H1 (cell line): ENCODE measurements around the gene C1orf21. TPM values are rescaled to one million over a fixed set of nuclear protein-coding genes. Genes with fewer than 3 reads are reported as not detected.

ENCODE experiments used
- CTCF ChIA-PET: fragments of 300-600 bp; sonication (Branson Sonifier 250); formaldehyde crosslinking; loops from one replicate; lab custom pipeline; 2021; ENCODE audit not compliant: partially characterized antibody; lab: Charles Lee
- POLR2A ChIA-PET: fragments of 300-600 bp; sonication (Branson Sonifier 250); formaldehyde crosslinking; loops from one replicate; lab custom pipeline; 2021; ENCODE audit warnings: inconsistent platforms; ENCODE audit not compliant: partially characterized antibody; lab: Charles Lee
- DNase-seq, 2 experiments: peaks; one replicate each; pipeline versions ENCODE4 v3.0.0 to v3.0.0-alpha.2; 2010 to 2022; ENCODE audit warnings: low spot score in 2 of 2, low read depth in 1 of 2, mixed read lengths in 1 of 2
- FAIRE-seq: peaks from 2 replicates; lab custom pipeline; 2011; peaks lifted over from hg19 to GRCh38; lab: Jason Lieb, UNC
- H2AFZ ChIP-seq: 2 replicates; pipeline ENCODE4 v1.8.1; 2012; ENCODE audit warnings: low read length, inconsistent platforms
- H2AK5ac ChIP-seq: 2 replicates; pipeline ENCODE4 v1.6.1; 2013; ENCODE audit warnings: low read depth, low read length
- H2BK120ac ChIP-seq: replicated peaks from 2 replicates; pipeline ENCODE3; 2013; ENCODE audit warnings: low read depth, low read length, inconsistent platforms
- H2BK12ac ChIP-seq: 2 replicates; pipeline ENCODE4 v1.6.1; 2013; ENCODE audit warnings: low read depth, low read length
- H2BK15ac ChIP-seq: 2 replicates; pipeline ENCODE4 v1.6.1; 2013; ENCODE audit warnings: low read length
- H2BK20ac ChIP-seq: 2 replicates; pipeline ENCODE4 v1.6.1; 2013; ENCODE audit warnings: low read length
- H2BK5ac ChIP-seq: 2 replicates; pipeline ENCODE4 v1.6.1; 2013; ENCODE audit warnings: low read depth, low read length
- H3K14ac ChIP-seq: 2 replicates; pipeline ENCODE4 v1.6.1; 2013; ENCODE audit warnings: inconsistent platforms; ENCODE audit not compliant: insufficient read length
- H3K18ac ChIP-seq: 2 replicates; pipeline ENCODE4 v1.6.1; 2013; ENCODE audit warnings: low read length; ENCODE audit errors: extremely low read depth
- H3K23ac ChIP-seq: 2 replicates; pipeline ENCODE4 v1.6.1; 2013; ENCODE audit warnings: inconsistent platforms; ENCODE audit not compliant: insufficient read length
- H3K23me2 ChIP-seq: 2 replicates; pipeline ENCODE4 v1.6.1; 2013; ENCODE audit warnings: low read depth, low read length
- H3K27ac ChIP-seq: 2 replicates; pipeline ENCODE4 v1.6.1; 2011; ENCODE audit warnings: low read depth, low read length, inconsistent platforms
- H3K27me3 ChIP-seq, 4 experiments: replicated peaks in 1 of 4; 1 replicate in 1 of 4; 2 replicates in 3 of 4; pipeline versions ENCODE4 v1.6.1 to v1.8.1; 2011 to 2013; ENCODE audit warnings: low read length in 3 of 4, mild to moderate bottlenecking in 3 of 4, inconsistent platforms in 2 of 4, mixed read lengths in 2 of 4, moderate library complexity in 1 of 4; ENCODE audit not compliant: control insufficient read depth in 3 of 4, insufficient read depth in 3 of 4; ENCODE audit errors: extremely low read depth in 1 of 4
- H3K36me3 ChIP-seq, 4 experiments: 2 replicates each; pipeline versions ENCODE4 v1.6.1 to v1.8.1; 2011 to 2013; ENCODE audit warnings: mild to moderate bottlenecking in 4 of 4, low read length in 3 of 4, moderate library complexity in 2 of 4, control low read depth in 1 of 4, inconsistent platforms in 1 of 4; ENCODE audit not compliant: insufficient read depth in 4 of 4, control insufficient read depth in 2 of 4
- H3K4ac ChIP-seq: replicated peaks from 2 replicates; pipeline ENCODE3; 2013; ENCODE audit warnings: low read length, low read depth, mixed read lengths, inconsistent platforms; ENCODE audit not compliant: insufficient read length
- H3K4me1 ChIP-seq, 4 experiments: replicated peaks in 1 of 4; 1 replicate in 1 of 4; 2 replicates in 3 of 4; pipeline versions ENCODE4 v1.6.1 to v1.8.1; 2011 to 2013; ENCODE audit warnings: low read length in 3 of 4, inconsistent platforms in 2 of 4, mixed read lengths in 1 of 4; ENCODE audit not compliant: insufficient read depth in 4 of 4, control insufficient read depth in 3 of 4
- H3K4me2 ChIP-seq, 2 experiments: 2 replicates each; pipeline versions ENCODE4 v1.6.1 to v1.8.1; 2011 to 2013; ENCODE audit warnings: low read depth in 2 of 2, low read length in 2 of 2, control low read depth in 1 of 2, inconsistent platforms in 1 of 2, mild to moderate bottlenecking in 1 of 2; ENCODE audit not compliant: insufficient read depth in 1 of 2
- H3K4me3 ChIP-seq, 4 experiments: fragments of 200-600, 300-600 bp in 1 of 4; sonication (generic), shearing (Covaris generic), sonication (Bioruptor Twin) in 1 of 4; 2 replicates each; pipeline versions ENCODE4 v1.5.1 to v1.8.1; 2011 to 2016; ENCODE audit warnings: low read length in 4 of 4, low read depth in 3 of 4, control low read depth in 2 of 4, inconsistent platforms in 2 of 4, mild to moderate bottlenecking in 2 of 4, mixed read lengths in 1 of 4, moderate library complexity in 1 of 4; ENCODE audit not compliant: insufficient read depth in 2 of 4; ENCODE audit errors: extremely low read depth in 1 of 4
- H3K56ac ChIP-seq: replicated peaks from 2 replicates; pipeline ENCODE3; 2013; ENCODE audit warnings: low read depth, mild to moderate bottlenecking, mixed read lengths, low read length, inconsistent platforms; ENCODE audit not compliant: insufficient read length
- H3K79me1 ChIP-seq: 2 replicates; pipeline ENCODE4 v1.6.1; 2013; ENCODE audit warnings: low read depth, low read length, control low read depth
- H3K79me2 ChIP-seq, 2 experiments: 2 replicates each; pipeline versions ENCODE4 v1.6.1 to v1.8.1; 2012 to 2013; ENCODE audit warnings: low read length in 2 of 2, mild to moderate bottlenecking in 2 of 2, inconsistent platforms in 1 of 2; ENCODE audit not compliant: insufficient read depth in 2 of 2, control insufficient read depth in 1 of 2
- H3K9ac ChIP-seq, 4 experiments: replicated peaks in 1 of 4; 1 replicate in 1 of 4; 2 replicates in 3 of 4; pipeline versions ENCODE4 v1.6.1 to v1.8.1; 2011 to 2013; ENCODE audit warnings: low read depth in 3 of 4, low read length in 3 of 4, control low read depth in 2 of 4, mild to moderate bottlenecking in 2 of 4, moderate library complexity in 2 of 4, inconsistent platforms in 1 of 4; ENCODE audit errors: extremely low read depth in 1 of 4
- H3K9me3 ChIP-seq, 2 experiments: 2 replicates each; pipeline versions ENCODE4 v1.6.1 to v1.8.1; 2012 to 2013; ENCODE audit warnings: mild to moderate bottlenecking in 2 of 2, moderate library complexity in 2 of 2, control low read depth in 1 of 2, inconsistent platforms in 1 of 2, low read depth in 1 of 2, low read length in 1 of 2, mixed read lengths in 1 of 2; ENCODE audit not compliant: insufficient read depth in 2 of 2
- H4K20me1 ChIP-seq, 2 experiments: replicated peaks in 1 of 2; 2 replicates each; pipeline versions ENCODE3 to v1.8.1; 2011 to 2013; ENCODE audit warnings: inconsistent platforms in 2 of 2, low read length in 2 of 2, mild to moderate bottlenecking in 1 of 2; ENCODE audit not compliant: insufficient read depth in 2 of 2, control insufficient read depth in 1 of 2
- H4K5ac ChIP-seq: 2 replicates; pipeline ENCODE4 v1.6.1; 2013; ENCODE audit warnings: low read length, low read depth, mixed read lengths, inconsistent platforms; ENCODE audit not compliant: insufficient read length
- H4K8ac ChIP-seq: 2 replicates; pipeline ENCODE4 v1.8.0; 2013; ENCODE audit warnings: mild to moderate bottlenecking, moderate library complexity, low read length, inconsistent platforms; ENCODE audit not compliant: insufficient read depth; ENCODE audit errors: extremely low read depth
- H4K91ac ChIP-seq: replicated peaks from 2 replicates; pipeline ENCODE3; 2013; ENCODE audit warnings: low read length, mixed read lengths, inconsistent platforms; ENCODE audit not compliant: insufficient read length
- BACH1 ChIP-seq: IDR thresholded peaks from 2 replicates; pipeline ENCODE4 v1.6.1; 2012; ENCODE audit warnings: low read length, improper control_type of control experiment
- BCL11A ChIP-seq, 2 experiments: IDR thresholded peaks; one replicate each; pipeline ENCODE4 v1.6.1; 2011; ENCODE audit warnings: low read depth in 2 of 2, low read length in 2 of 2, mild to moderate bottlenecking in 2 of 2
- EGR1 ChIP-seq: IDR thresholded peaks from 2 replicates; pipeline ENCODE4 v1.6.1; 2011; ENCODE audit warnings: low read depth, low read length, borderline replicate concordance
- EZH2 ChIP-seq: fragments of 200-600 bp; sonication (generic); IDR thresholded peaks from 2 replicates; pipeline ENCODE4 v1.7.1; 2012; ENCODE audit warnings: low read depth, mild to moderate bottlenecking, moderate library complexity, low read length, inconsistent platforms; ENCODE audit not compliant: severe bottlenecking
- JUN ChIP-seq: IDR thresholded peaks from 2 replicates; pipeline ENCODE4 v1.6.1; 2011; ENCODE audit warnings: low read depth, mild to moderate bottlenecking, improper control_type of control experiment, low read length
- MAX ChIP-seq: IDR thresholded peaks from 2 replicates; pipeline ENCODE4 v1.6.1; 2012; ENCODE audit warnings: inconsistent platforms
- RAD21 ChIP-seq, 2 experiments: IDR thresholded peaks in 1 of 2; conservative IDR thresholded peaks in 1 of 2; 2 replicates each; pipeline ENCODE4 v1.6.1; 2011; ENCODE audit warnings: low read depth in 2 of 2, low read length in 2 of 2, improper control_type of control experiment in 1 of 2, inconsistent platforms in 1 of 2, mild to moderate bottlenecking in 1 of 2, moderate library complexity in 1 of 2
- SAP30 ChIP-seq: fragments of 300-600 bp; sonication (generic); IDR thresholded peaks from 2 replicates; pipeline ENCODE4 v1.7.1; 2012; ENCODE audit warnings: low read length, moderate library complexity, mild to moderate bottlenecking, inconsistent platforms; ENCODE audit not compliant: insufficient read depth, insufficient replicate concordance
- SIRT6 ChIP-seq: IDR thresholded peaks from one replicate; pipeline ENCODE4 v1.7.1; 2012; ENCODE audit warnings: low read length, inconsistent platforms
- TAF1 ChIP-seq: IDR thresholded peaks from 2 replicates; pipeline ENCODE4 v1.6.1; 2011; ENCODE audit warnings: mild to moderate bottlenecking, low read depth, low read length
- TAF7 ChIP-seq: optimal IDR thresholded peaks from 2 replicates; pipeline ENCODE3; 2011; ENCODE audit warnings: low read depth, mild to moderate bottlenecking, inconsistent platforms, low read length, moderate library complexity, borderline replicate concordance
- TBP ChIP-seq: IDR thresholded peaks from 2 replicates; pipeline ENCODE4 v1.6.1; 2011; ENCODE audit warnings: low read depth, low read length, improper control_type of control experiment
- TCF12 ChIP-seq: IDR thresholded peaks from 2 replicates; pipeline ENCODE4 v1.6.1; 2011; ENCODE audit warnings: low read depth, mild to moderate bottlenecking, low read length
- TEAD4 ChIP-seq: IDR thresholded peaks from 2 replicates; pipeline ENCODE4 v1.6.1; 2012; ENCODE audit warnings: low read depth, low read length, inconsistent platforms, mixed read lengths
- WGBS, 2 experiments: shearing (Covaris generic) in 1 of 2; methylation state at CpG; one replicate each; pipeline versions ENCODE4 v1.1.6 to v1.1.7; 2013 to 2015; ENCODE audit warnings: low lambda C conversion rate in 2 of 2, mixed read lengths in 2 of 2, inconsistent platforms in 1 of 2, low coverage in 1 of 2, missing lambda C conversion rate in 1 of 2; ENCODE audit not compliant: insufficient replicate concordance in 2 of 2, insufficient coverage in 1 of 2, insufficient read length in 1 of 2; ENCODE audit errors: extremely low coverage in 1 of 2, missing lambda C conversion rate in 1 of 2; 5-methylcytosine and 5-hydroxymethylcytosine counted together
- polyA plus RNA-seq, 7 experiments: library from polyadenylated mRNA; depleted of rRNA in 3 of 7; stranded (reverse) in 5 of 7; unstranded in 2 of 7; fragments of >200 nt in 5 of 7; fragments of 200-250 nt in 2 of 7; gene quantifications; 1 replicate in 5 of 7; 2 replicates in 1 of 7; 4 replicates in 1 of 7; pipeline versions ENCODE4 v1.2.1 to v1.2.3, GENCODE V29; 2011 to 2013; ENCODE audit warnings: missing spikeins in 2 of 7, mixed read lengths in 2 of 7
- total RNA-seq: library from RNA; stranded (reverse); fragmentation: NEBNext Ultra II Directional; extraction: Animal tissue kit (Norgen Biotek cat#: 25700); gene quantifications from 2 replicates; pipeline ENCODE4 v1.2.1, GENCODE V29; 2021

The C1orf21 gene
- total and polyA plus RNA-seq, 2 of the 8 experiments (the other 6 are each of a cell fraction or from before 2014, with no cell fraction given), result 16.6 to 51.0 TPM

GRCh38 chr1:184408580-184408979 is 21.8 kb downstream of the C1orf21 start:
- Histone ChIP-seq H2AFZ (no peak overlapping the region), H3K36me3 (peaks cover 0 to 3% (median 0%) of the 10 kb centered on the region in 4 experiments; a peak in 1 of 8 replicates), H3K14ac (no peak overlapping the region), H2BK12ac (no peak overlapping the region), H2BK15ac (no peak overlapping the region), H3K4me1 (peaks cover 2 to 16% (median 7%) of the 10 kb centered on the region in 4 experiments; a peak in 6 of 7 replicates), H3K79me1 (no peaks in the 10 kb centered on the region), H2BK20ac (no peak overlapping the region), H3K79me2 (peaks cover 3 to 95% of the 10 kb centered on the region in 2 experiments; a peak in 3 of 4 replicates), H3K4me3 (no peak overlapping the region; a peak in 1 of 8 replicates), H2BK5ac (no peak overlapping the region), H4K20me1 (peaks cover 2% of the 10 kb centered on the region in 2 experiments), H4K91ac (no peak overlapping the region), H2BK120ac (no peak overlapping the region), H3K27ac (no peak overlapping the region), H2AK5ac (no peak overlapping the region), H3K4me2 (0 out of 4 replicates have a peak overlapping the region, but pooled peaks of 1 of the 2 experiments have one; percentile 37), H4K5ac (no peak overlapping the region), H3K9ac (no peak overlapping the region), H3K18ac (no peak overlapping the region), H3K56ac (no peak overlapping the region), H3K9me3 (no peaks in the 10 kb centered on the region), H3K23ac (no peak overlapping the region), H3K4ac (no peak overlapping the region), H3K27me3 (no peaks in the 10 kb centered on the region), H3K23me2 (no peaks in the 10 kb centered on the region), H4K8ac (no peak overlapping the region)
- ChIA-PET CTCF (interaction anchor here (1.6 to 1.7 kb wide), 2 partner anchors 19 to 255 kb away, joined by 3 to 4 read pairs; no protein-coding TSS in a partner anchor), POLR2A (no interaction called here)
- WGBS, 2 experiments, result 80% methylated on average over 2 of the region's 2 CpGs; no CpG with 5 or more reads in 1 of the 2 experiments
- DNase-seq (no peak), FAIRE-seq (no peak)
- TF ChIP-seq RAD21 (IDR thresholded peaks at IDR 0.05 in 1 of 2, conservative IDR thresholded peaks at IDR 0.05 in 1 of 2; ENCODE audit: low read depth in 2 of 2, low read length in 2 of 2), result no peak
- TF ChIP-seq JUN, result no peak
- no peak for TF ChIP-seq EGR1
- TF ChIP-seq TAF7, result no peak
- TF ChIP-seq EZH2, result no peak
- TF ChIP-seq BACH1, result no peak
- TF ChIP-seq MAX, result no peak
- no peak for TF ChIP-seq TEAD4
- no peak for TF ChIP-seq TAF1
- no peak for TF ChIP-seq SIRT6
- TF ChIP-seq TCF12, result no peak
- no peak for TF ChIP-seq TBP
- no peak for TF ChIP-seq BCL11A (IDR thresholded peaks at IDR 0.05; ENCODE audit: low read depth in 2 of 2, low read length in 2 of 2)
- no peak for TF ChIP-seq SAP30
